Measurements from ENCODE around the gene CHST7. TPM values are rescaled to one million over a fixed set of nuclear protein-coding genes. Genes with fewer than 3 reads are reported as not detected.

Gene CHST7
- total and polyA plus RNA-seq, 2 of the 13 experiments (the other 11 are each of a cell fraction or from before 2014, with no cell fraction given), result 2.4 to 5.2 TPM

GRCh38 chrX:46582966-46583365, 9.4 kb downstream of the CHST7 start:
- Histone ChIP-seq H3K79me2 (ENCODE audit: insufficient read depth, low read length) (peaks cover 8% of the 10 kb centered on the region), H3K4me2 (ENCODE audit: low read depth, low read length) (no peak overlapping the region), H2AFZ (ENCODE audit: low read length) (no peak overlapping the region), H3K27ac (ENCODE audit: extremely low read length, insufficient read depth, low read length) (no peak overlapping the region), H3K4me3 (replicated peaks in 1 of 3; ENCODE audit: insufficient read depth in 1 of 3, low read depth in 2 of 3, low read length in 3 of 3) (no peak overlapping the region), H3K9me3 (ENCODE audit: low read length) (no peaks in the 10 kb centered on the region), H4K20me1 (ENCODE audit: insufficient read depth, low read length) (no peaks in the 10 kb centered on the region), H3K36me3 (replicated peaks in 1 of 2; ENCODE audit: control insufficient read depth in 1 of 2, insufficient read depth in 2 of 2, low read length in 2 of 2) (peaks cover 0 to 3% of the 10 kb centered on the region in 2 experiments; a peak in 1 of 5 replicates), H3K27me3 (ENCODE audit: control insufficient read depth in 1 of 2, insufficient read depth in 2 of 2, low read length in 2 of 2) (no peaks in the 10 kb centered on the region), H3K4me1 (ENCODE audit: insufficient read depth, low read length) (peaks cover 23% of the 10 kb centered on the region), H3K9ac (ENCODE audit: insufficient read depth, low read depth, low read length) (no peak overlapping the region)
- ATAC-seq, result no peak
- FAIRE-seq, result no peak
- ChIA-PET POLR2A (no interaction called here), CTCF (ENCODE audit: low intra/inter-chr PET ratio, low total read pairs) (no interaction called here)
- TF ChIP-seq GTF3A (CRISPR knock-in tag; conservative IDR thresholded peaks at IDR 0.05) (no peak), MED8 (CRISPR knock-in tag; IDR thresholded peaks at IDR 0.05; ENCODE audit: insufficient replicate concordance) (no peak), NCOA1 (CRISPR knock-in tag; IDR thresholded peaks at IDR 0.05) (no peak), AGO1 (IDR thresholded peaks at IDR 0.05; ENCODE audit: low read depth, low read length, poor library complexity, severe bottlenecking) (no peak), AHDC1 (CRISPR knock-in tag; IDR thresholded peaks at IDR 0.05; ENCODE audit: borderline replicate concordance) (no peak), ZNF569 (CRISPR knock-in tag; IDR thresholded peaks at IDR 0.05; ENCODE audit: borderline replicate concordance) (no peak), PAF1 (CRISPR knock-in tag; IDR thresholded peaks at IDR 0.05) (no peak), CREB3 (CRISPR knock-in tag; IDR thresholded peaks at IDR 0.05) (no peak), ZNF17 (CRISPR knock-in tag; IDR thresholded peaks at IDR 0.05) (no peak), NFYB (CRISPR knock-in tag; IDR thresholded peaks at IDR 0.05) (no peak), ASH2L (IDR thresholded peaks at IDR 0.05; ENCODE audit: insufficient read length, low read depth, low read length) (no peak)
- in situ Hi-C loops (cut with HindIII; ENCODE audit: extremely low pct_ligation_motif_present, low pct_unique_long_range_greater_than_20kb) (no loop called here), intact Hi-C loops (cut with micrococcal nuclease; ENCODE audit: unreplicated experiment) (no loop called here)
- no peak for DNase-seq (ENCODE audit: low spot score)
- WGBS (ENCODE audit: low lambda C conversion rate), result 81% methylated on average over 1 of the region's 1 CpG
- BruUV-seq (replicated peaks), result no TSS peak

Measured in HepG2 (cell line).